Amniotic epithelial cell (primary cell): ENCODE data around the gene OTUB2.
A peak's percentile ranks its signal among the peaks of the same experiment; 100 is the strongest.
"Not testable (repeated sequence)": the region's sequence is repeated elsewhere in the genome, so short reads cannot be mapped to it uniquely, and the experiment has no call there.

Source experiments
- DNase-seq: peaks from one replicate; pipeline ENCODE4 v3.0.0-alpha.2; 2010; ENCODE audit warnings: low read depth

Gene OTUB2

DNA sequence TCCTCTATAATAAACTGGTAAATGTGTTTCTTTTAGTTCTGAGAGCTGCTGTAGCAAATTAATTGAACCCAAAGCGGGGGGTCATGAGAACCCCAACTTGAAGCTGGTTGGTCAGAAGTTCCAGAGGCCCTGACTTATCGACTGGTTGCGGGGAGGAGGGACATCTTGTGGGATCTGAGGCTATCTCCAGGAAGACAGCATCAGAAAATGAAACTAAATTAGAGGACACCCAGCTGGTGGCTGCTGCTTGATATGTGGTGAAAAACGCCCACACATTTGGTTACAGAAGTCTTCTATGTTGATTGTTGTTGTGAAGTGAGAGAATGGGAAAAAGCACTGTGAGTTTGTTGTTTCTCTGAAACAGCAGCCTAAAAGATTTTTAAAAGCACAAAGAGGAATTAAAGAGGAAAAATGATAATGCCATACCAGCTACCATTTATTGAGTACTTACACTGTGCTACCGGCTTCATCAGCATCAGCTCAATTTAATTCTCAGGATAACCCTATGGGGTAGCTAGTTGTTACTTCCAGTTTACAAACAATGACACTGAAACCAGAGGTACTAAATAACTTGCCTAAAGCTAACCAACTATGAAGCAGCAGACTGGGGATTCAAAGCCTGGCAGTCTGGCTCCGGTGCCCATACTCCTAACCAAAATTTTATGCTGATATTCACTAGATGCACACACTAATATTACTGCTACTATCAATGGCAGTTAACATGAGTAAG, 30.6 kb downstream of the OTUB2 start:
- no peak for DNase-seq

GRCh38 chr14:94058128-94058673, 32.1 kb downstream of the OTUB2 start:
- DNase-seq = peak; percentile 64

GRCh38 chr14:94058674-94059138, 32.6 kb downstream of the OTUB2 start:
- no peak for DNase-seq

- DNase-seq = no peak
Observed at GRCh38 chr14:94059998-94060397, 33.9 kb downstream of the OTUB2 start.

GRCh38 chr14:94062344-94062940, 36.3 kb downstream of the OTUB2 start:
- peak; percentile 67 for DNase-seq

DNA sequence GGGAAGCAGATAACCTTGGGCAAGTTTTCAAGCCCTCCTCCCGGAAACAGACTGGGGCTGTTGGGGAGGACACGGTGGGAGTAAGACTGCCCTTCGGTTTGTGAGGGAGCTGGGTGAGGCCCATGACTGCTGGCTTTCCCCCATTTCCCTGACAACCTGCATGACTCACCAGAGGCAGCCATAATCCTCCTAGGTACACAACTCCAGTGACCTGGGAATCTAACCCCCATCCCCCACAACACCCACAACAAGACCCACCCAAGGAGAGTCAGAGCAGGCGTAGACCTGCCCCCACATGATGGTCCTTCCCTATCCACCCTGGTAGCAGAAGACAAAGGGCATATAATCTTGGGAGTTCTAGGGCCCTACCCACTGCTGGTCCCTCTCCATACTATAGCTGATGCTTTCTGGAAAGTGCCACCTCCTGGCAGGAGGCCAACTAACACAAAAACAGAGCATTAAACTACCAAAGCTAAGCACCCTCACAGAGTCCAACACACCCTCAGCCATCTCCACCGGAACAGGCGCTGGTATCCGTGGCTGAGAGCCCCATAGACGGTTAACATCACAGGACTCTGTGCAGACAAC, 40.0 kb downstream of the OTUB2 start:
- DNase-seq = peak; percentile 44

GRCh38 chr14:94072076-94072475, 45.9 kb downstream of the OTUB2 start:
- DNase-seq = not testable (repeated sequence)

- no peak for DNase-seq
Observed at GRCh38 chr14:94074534-94074933, 48.4 kb downstream of the OTUB2 start.

- no peak for DNase-seq
Observed at GRCh38 chr14:94075008-94075407, 48.9 kb downstream of the OTUB2 start.

DNA sequence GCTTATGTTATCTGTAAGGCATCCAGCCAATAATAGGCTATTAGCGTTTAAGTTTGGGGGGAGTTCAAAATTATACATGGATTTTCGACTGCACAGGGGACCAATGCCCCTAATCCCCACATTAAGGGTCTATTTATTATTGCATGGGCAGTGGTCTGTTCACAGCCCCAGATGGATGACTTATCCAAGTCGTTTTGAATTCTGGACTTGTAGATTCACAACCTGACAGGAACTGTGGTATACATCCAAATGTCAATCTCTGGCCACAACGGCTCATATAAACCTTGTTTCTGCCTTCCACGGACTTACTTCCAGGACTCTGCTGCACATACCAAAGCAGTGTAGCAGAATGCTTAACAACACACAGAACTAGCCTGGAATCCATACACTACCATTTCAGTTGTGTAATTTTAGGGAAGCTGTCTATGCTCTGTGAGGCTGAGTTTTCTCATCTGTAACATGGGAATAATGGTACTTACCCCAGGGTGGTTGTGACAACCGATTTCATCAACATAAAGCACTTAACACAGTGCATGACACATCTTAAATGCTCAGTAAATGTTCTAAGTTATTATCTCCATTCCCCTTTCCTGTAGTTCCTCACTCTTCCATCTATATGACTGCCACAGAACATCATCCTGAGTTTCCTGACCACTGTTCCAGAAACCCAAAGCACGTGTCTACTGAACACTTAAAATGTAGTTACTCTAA, 51.1 kb downstream of the OTUB2 start:
- DNase-seq = peak; percentile 35

GRCh38 chr14:94077823-94078222, 51.7 kb downstream of the OTUB2 start:
- no peak for DNase-seq

DNA sequence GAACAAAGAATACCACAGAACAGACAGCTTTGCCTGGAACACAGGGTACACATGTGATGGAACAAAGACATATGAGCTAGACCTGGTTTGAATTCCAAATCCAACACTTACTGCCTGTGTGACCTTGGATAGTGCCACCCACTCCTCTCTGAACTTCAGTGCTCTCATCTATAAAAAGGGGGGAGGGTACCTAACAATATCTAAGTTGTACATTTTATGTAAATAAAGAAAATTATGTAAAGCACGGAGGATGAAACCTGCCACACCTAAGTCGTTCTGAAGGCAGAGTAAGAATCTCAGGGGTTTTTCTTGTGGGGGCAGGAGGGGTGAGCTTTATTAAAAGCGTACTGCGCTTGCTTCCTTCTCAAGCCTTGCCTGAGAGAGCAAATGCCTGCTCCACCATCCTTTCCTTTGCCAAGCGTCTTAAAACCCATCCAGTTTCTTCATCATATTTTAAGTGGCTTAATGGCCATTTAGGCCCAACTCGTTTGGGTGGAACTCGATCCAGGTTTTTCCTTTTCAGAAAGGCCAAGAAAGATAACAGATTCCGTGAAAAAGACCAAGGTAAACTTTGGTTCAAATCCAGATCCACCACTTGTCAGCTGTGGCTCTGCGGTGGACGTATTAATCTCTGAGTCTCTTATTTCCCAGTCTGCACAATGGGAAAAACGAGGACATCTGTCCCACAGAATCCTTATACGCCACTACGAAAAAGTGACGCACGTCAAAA, 53.9 kb downstream of the OTUB2 start:
- no peak for DNase-seq

DNA sequence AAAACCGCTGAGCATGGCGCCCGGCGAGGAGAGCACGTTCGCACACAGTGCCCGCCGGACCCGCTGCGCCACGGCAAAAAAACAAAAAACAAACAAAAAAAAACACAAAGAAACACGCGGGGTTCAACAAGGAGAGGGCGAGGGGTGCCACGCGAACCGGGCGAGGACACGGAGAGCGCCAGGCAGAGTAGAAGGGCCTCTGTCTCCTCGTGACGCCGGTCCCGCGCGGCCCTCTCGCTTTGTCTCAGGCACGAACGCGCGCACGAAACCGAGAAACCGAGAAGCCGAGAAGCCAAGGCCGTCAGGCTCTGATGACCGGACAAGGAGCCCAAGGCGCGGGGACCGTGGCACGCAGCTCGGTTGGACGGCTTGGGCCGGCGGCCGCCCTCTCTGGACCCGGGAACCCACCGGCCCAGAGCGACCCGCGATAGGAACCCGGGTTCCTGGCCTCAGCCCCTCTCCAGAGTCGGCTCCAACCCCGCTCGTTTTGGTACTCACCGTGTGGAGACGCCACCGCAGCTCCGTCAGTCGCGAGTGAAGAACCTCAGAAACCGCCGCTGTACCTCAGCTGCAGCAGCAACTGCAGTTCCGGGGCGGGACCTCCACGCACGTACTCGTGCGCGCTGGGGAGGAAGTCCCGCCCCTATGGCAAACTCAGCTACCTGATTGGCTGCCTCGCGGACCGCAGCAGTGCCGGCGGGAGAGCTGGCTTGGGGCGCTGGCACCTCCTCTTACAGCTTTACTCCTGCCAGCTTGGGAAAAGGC, 54.7 kb downstream of the OTUB2 start, which contains the start of the genes DDX24 and IFI27L1:
Gene DDX24 (minus strand): TSS at position 582 of the 765 bp plus-strand sequence. CDS start 1,460 bp downstream, outside the sequence.
Gene IFI27L1 (plus strand): TSS at position 690 of the 765 bp plus-strand sequence. CDS start 15,628 bp downstream, outside the sequence.
- DNase-seq = peak; percentile 89

DNA sequence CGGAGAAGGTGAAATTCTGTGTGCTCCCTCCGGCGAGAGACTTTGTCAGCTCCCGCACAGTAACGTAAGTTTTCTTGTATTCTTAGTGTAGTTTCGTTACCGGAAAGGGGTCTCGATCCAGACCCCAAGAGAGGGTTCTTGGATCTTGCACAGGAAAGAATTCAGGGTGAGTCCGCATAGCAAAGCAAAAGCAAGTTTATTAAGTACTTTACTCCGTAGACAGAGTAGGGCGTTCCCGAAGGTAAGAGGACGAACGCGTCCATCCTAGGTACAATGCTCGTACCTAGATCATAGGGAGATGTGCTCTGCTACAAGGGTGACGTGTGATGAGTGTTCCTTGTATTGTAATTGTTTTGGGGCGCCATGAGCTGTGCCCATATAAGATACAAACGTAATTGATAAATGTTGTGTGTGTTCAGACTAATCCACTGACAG, 55.3 kb downstream of the OTUB2 start:
- DNase-seq = no peak

DNA sequence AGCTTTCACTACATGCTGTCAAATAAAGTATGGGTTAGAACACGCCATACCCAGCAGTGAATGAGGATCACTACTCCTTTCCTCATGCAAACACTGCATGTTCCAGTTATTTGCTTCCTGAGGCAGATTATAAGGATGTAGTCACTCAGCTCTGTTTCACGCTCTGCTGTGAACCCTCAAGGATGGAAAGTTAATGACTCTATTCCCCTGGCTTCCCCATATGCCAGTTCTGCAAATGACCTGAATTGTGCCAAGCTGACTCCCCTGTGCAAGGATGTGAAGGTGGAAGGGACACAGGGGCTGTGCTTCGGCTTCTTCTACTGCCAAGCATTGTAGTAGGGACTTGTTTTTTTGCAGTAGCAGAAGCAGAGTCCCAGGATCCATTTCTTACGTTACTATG, 61.8 kb downstream of the OTUB2 start:
- no peak for DNase-seq

GRCh38 chr14:94088516-94088915, 62.4 kb downstream of the OTUB2 start:
- no peak for DNase-seq

DNA sequence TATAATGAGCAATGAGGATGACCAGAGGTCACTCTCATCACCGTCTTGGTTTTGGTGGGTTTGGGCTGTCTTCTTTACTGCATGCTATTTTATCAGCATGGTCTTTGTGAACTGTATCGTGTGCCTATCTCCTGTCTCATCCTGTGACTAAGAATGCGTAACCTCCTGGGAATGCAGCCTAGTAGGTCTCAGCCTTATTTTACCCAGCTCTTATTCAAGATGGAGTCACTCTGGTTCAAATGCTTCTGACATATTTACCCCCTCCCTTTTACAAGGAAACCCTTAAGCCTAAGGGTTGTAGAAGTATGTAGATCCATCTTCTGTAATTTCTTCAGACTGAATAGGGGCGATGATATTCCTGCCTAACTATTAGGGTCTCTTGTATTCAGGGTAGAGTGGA, 63.3 kb downstream of the OTUB2 start:
- DNase-seq = no peak

GRCh38 chr14:94093418-94093817, 67.3 kb downstream of the OTUB2 start:
- no peak for DNase-seq

DNA sequence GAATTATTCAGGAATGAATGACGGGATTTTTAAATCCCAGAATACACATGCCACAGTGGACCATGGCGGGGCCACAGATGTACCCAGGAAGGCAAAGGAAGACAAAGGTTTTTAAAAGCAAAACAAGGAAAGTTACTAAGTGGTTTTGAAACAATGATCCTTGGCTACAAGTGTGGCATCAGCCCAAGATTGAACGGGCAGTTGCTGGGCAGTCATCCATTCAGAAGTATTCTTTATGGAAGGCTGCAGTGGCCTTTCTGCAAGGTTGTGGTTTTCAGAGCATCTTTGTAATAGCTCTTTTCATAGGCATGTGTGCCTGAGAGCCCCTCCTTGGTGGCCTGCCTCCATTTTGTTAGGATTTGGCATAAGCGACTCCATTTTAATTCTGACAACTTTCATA, 71.0 kb downstream of the OTUB2 start:
- no peak for DNase-seq
